Osteocyte (in vitro differentiated cells): ENCODE data around the gene ATP2A2. TPM values are rescaled to one million over a fixed set of nuclear protein-coding genes. Genes with fewer than 3 reads are reported as not detected.

Source experiments
- DNase-seq: peaks from one replicate; pipeline ENCODE4 v3.0.0; 2021; ENCODE audit warnings: mixed read lengths; ENCODE audit not compliant: unreplicated experiment; ENCODE audit errors: extremely low spot score
- H3K27ac Mint-ChIP-seq: one replicate; pipeline ENCODE4 v1.8.0; 2021; ENCODE audit warnings: mild to moderate bottlenecking, mixed read lengths; ENCODE audit not compliant: unreplicated experiment
- H3K27me3 Mint-ChIP-seq: one replicate; pipeline ENCODE4 v1.8.0; 2021; ENCODE audit warnings: mixed read lengths; ENCODE audit not compliant: unreplicated experiment
- H3K36me3 Mint-ChIP-seq: one replicate; pipeline ENCODE4 v1.8.0; 2021; ENCODE audit warnings: mixed read lengths; ENCODE audit not compliant: unreplicated experiment
- H3K4me1 Mint-ChIP-seq: one replicate; pipeline ENCODE4 v1.8.0; 2021; ENCODE audit warnings: mixed read lengths; ENCODE audit not compliant: unreplicated experiment
- H3K4me3 Mint-ChIP-seq: one replicate; pipeline ENCODE4 v1.8.0; 2021; ENCODE audit warnings: mild to moderate bottlenecking, moderate library complexity, mixed read lengths; ENCODE audit not compliant: unreplicated experiment
- H3K9me3 Mint-ChIP-seq: one replicate; pipeline ENCODE4 v1.8.0; 2021; ENCODE audit warnings: mixed read lengths; ENCODE audit not compliant: unreplicated experiment
- total RNA-seq: library from RNA; stranded (reverse); gene quantifications from 2 replicates; pipeline ENCODE4 v1.2.1, GENCODE V29; 2021
- TF ChIP-seq, protein P1 (sequence below): fragments of 200-600 bp; sonication (generic); IDR thresholded peaks from 2 replicates; pipeline ENCODE4 v1.5.0; 2021; ENCODE audit warnings: antibody characterized with exemption, mild to moderate bottlenecking, moderate library complexity

ATP2A2 gene
- total RNA-seq, 1 donor from 2014 or later = 183 TPM

DNA sequence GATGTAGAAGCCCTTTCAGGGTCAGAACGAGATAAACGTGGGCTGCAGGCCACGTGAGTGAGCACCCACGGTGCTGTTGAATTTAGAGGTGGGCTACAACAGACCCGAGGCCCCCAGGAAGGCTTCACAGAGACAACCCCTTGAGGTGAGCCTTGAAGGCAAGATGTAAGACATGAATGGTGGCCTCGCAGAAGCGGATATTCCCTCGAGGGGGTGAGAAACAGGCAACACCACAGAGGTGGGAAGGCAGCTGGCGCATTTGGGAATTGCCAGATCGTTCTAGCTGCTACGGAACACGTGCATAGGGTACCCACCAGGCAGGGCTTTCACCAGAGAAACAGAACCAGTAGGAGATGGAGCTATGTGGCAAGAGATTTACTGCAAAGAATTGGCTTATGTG is 22.6 kb upstream of the ATP2A2 start:
- no peak overlapping the region for H3K27ac Mint-ChIP-seq

DNA sequence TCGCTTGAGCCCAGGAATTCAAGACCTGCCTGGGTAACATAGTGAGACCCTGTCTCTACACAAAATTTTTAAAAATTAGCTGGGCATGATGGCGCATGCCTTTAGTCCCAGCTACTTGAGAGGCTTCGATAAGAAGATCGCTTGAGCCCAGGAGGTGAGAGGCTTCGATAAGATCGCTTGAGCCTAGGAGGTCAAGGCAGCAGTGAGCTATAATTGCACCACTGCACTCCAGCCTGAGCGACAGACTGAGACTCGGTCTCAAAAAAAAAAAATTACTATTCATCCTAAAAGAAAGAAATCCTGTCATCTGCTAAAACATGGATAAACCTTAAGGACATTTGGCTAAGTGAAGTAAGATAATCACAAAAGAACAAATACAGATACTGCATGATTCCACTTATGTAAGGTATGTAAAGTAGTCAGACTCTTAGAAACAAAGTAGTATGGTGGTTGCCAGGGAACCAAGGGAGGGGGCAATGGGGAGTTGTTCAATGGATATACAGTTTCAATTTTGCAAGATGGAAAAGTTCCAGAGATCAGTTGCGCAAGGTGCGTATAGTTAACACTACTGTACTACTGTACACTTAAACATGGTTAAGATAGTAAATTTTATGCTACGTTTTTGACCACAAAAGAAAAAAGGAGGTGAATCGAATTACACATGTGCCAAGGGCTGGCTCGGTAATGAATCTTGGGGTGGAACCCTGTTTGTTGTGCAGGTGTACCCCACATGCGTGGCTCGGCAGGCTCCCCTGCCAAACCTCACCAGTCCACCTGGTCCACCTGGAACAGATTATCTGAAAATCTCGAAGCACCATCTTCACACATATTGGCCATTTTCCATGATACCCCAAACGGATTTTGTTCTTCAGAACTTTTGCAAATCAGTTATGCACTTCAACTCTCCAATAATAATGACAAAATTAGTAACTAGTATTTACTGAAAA is 18.3 kb upstream of the ATP2A2 start:
- no peak overlapping the region for H3K4me3 Mint-ChIP-seq
- DNase-seq = no peak
- H3K4me1 Mint-ChIP-seq = peaks cover 22% of the 10 kb centered on the region
- TF ChIP-seq, protein P1, sequence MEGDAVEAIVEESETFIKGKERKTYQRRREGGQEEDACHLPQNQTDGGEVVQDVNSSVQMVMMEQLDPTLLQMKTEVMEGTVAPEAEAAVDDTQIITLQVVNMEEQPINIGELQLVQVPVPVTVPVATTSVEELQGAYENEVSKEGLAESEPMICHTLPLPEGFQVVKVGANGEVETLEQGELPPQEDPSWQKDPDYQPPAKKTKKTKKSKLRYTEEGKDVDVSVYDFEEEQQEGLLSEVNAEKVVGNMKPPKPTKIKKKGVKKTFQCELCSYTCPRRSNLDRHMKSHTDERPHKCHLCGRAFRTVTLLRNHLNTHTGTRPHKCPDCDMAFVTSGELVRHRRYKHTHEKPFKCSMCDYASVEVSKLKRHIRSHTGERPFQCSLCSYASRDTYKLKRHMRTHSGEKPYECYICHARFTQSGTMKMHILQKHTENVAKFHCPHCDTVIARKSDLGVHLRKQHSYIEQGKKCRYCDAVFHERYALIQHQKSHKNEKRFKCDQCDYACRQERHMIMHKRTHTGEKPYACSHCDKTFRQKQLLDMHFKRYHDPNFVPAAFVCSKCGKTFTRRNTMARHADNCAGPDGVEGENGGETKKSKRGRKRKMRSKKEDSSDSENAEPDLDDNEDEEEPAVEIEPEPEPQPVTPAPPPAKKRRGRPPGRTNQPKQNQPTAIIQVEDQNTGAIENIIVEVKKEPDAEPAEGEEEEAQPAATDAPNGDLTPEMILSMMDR = no peak
- H3K27me3 Mint-ChIP-seq = no peaks in the 10 kb centered on the region
- no peaks in the 10 kb centered on the region for H3K36me3 Mint-ChIP-seq
- H3K27ac Mint-ChIP-seq = no peak overlapping the region
- no peaks in the 10 kb centered on the region for H3K9me3 Mint-ChIP-seq

More for the DNA sequence above, 22.6 kb upstream of the ATP2A2 start:
- Mint-ChIP-seq H3K4me1 (peaks cover 21% of the 10 kb centered on the region), H3K36me3 (no peaks in the 10 kb centered on the region), H3K27me3 (no peaks in the 10 kb centered on the region), H3K9me3 (no peaks in the 10 kb centered on the region), H3K4me3 (no peak overlapping the region)
- TF ChIP-seq, protein P1 = no peak
- no peak for DNase-seq

DNA sequence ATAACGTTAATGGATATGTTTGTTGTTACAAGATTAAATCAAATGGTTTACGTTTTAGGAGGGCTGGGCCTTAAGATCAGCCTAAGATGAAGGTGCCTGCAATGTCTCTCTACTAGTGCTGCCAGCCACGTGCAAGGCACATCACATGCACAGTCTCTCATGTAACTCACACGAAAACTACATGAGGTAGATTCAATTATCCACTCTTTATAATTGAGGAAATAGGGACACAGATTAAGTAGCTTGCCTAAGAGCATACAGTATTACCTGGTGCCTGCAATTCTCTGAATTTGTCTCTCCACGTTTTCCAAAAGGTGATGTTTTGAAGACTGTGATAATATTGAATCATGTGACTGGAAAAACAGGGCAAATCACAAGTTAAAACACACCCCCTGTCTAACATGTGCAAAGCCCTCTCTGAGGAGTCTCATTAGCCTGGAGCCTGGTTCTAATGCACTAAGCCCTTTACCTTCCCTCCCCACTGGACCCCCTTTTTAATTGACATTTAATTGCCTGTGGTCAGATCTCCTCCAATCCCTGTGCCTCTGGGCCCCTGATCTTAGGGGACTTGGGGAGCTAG is 14.6 kb upstream of the ATP2A2 start:
- Mint-ChIP-seq H3K4me3 (no peak overlapping the region), H3K27me3 (no peaks in the 10 kb centered on the region), H3K36me3 (no peaks in the 10 kb centered on the region), H3K4me1 (peaks cover 57% of the 10 kb centered on the region), H3K27ac (peak overlapping the region; percentile 92), H3K9me3 (no peaks in the 10 kb centered on the region)
- TF ChIP-seq, protein P1 = no peak
- DNase-seq = no peak

DNA sequence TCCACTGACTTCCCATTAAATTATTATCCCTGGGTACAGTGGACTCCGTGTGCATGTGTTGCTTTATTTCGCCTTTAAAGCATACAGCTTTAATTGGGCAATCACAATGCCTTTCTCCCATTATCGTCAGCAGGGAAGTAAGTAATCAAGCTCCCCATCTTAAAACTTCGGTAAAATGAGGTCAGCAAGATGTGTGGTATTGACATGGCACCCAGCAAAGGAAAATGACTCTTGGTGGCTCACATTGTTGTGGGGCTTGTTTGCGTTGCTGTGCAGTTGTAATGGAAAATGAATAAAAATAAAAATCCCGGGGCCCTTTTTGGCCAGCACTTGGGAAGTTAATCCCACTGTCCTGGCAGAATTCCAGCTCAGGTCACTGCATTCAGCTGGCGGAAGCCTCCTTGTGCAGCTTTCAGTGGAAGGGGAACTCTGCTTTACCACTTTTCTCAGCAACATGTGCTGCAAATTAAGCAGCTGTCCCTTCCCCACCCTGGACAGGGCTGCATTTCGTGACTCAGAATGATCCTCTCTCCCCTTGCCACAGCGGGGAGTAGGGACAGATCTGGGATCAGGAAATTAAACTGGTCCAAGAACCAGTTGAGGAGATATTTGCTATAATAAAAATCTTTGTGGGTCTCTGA is 13.9 kb upstream of the ATP2A2 start:
- Mint-ChIP-seq H3K4me3 (peak overlapping the region; percentile 42), H3K36me3 (no peaks in the 10 kb centered on the region), H3K9me3 (no peaks in the 10 kb centered on the region), H3K27me3 (no peaks in the 10 kb centered on the region), H3K27ac (peak overlapping the region; percentile 92), H3K4me1 (peaks cover 63% of the 10 kb centered on the region)
- TF ChIP-seq, protein P1 = no peak
- DNase-seq = peak; percentile 91
